ENCODE data around the gene PSMD8.
"Not testable (repeated sequence)": the region's sequence is repeated elsewhere in the genome, so short reads cannot be mapped to it uniquely, and the experiment has no call there.

The PSMD8 gene

GRCh38 chr19:38355728-38356725 is 18.3 kb upstream of the PSMD8 start:
- H3K27ac Mint-ChIP-seq = no peak overlapping the region
- H3K9me3 Mint-ChIP-seq = no peaks in the 10 kb centered on the region
- peaks cover 6% of the 10 kb centered on the region for H3K4me1 Mint-ChIP-seq
- no peaks in the 10 kb centered on the region for H3K36me3 Mint-ChIP-seq
- no peak for ATAC-seq
- H3K4me3 Mint-ChIP-seq = no peak overlapping the region
- DNase-seq (ENCODE audit: low spot score in 2 of 2) = no peak

GRCh38 chr19:38358071-38358470 is 16.3 kb upstream of the PSMD8 start:
- H3K9me3 Mint-ChIP-seq = no peaks in the 10 kb centered on the region
- no peak overlapping the region for H3K4me3 Mint-ChIP-seq
- no peak for ATAC-seq
- H3K27ac Mint-ChIP-seq = no peak overlapping the region
- H3K4me1 Mint-ChIP-seq = peaks cover 20% of the 10 kb centered on the region
- H3K36me3 Mint-ChIP-seq = peaks cover 4% of the 10 kb centered on the region
- no peak for DNase-seq (ENCODE audit: low spot score in 2 of 2)

GRCh38 chr19:38359242-38360021 is 14.9 kb upstream of the PSMD8 start:
- H3K27ac Mint-ChIP-seq = no peak overlapping the region
- H3K9me3 Mint-ChIP-seq = no peaks in the 10 kb centered on the region
- peaks cover 20% of the 10 kb centered on the region for H3K4me1 Mint-ChIP-seq
- ATAC-seq (no peak), DNase-seq (ENCODE audit: low spot score in 2 of 2) (no peak)
- H3K4me3 Mint-ChIP-seq = peak overlapping the region; percentile 78
- peaks cover 4% of the 10 kb centered on the region for H3K36me3 Mint-ChIP-seq

- Mint-ChIP-seq H3K4me1 (peaks cover 20% of the 10 kb centered on the region), H3K36me3 (peaks cover 4% of the 10 kb centered on the region), H3K27ac (no peak overlapping the region), H3K4me3 (peak overlapping the region; percentile 78), H3K9me3 (no peaks in the 10 kb centered on the region)
- ATAC-seq (no peak), DNase-seq (ENCODE audit: low spot score in 2 of 2) (no peak)
Measured at GRCh38 chr19:38360351-38360750, 14.0 kb upstream of the PSMD8 start.

- H3K36me3 Mint-ChIP-seq = peaks cover 4% of the 10 kb centered on the region
- ATAC-seq (no peak), DNase-seq (ENCODE audit: low spot score in 2 of 2) (no peak)
- H3K4me1 Mint-ChIP-seq = peaks cover 20% of the 10 kb centered on the region
- H3K4me3 Mint-ChIP-seq = peak overlapping the region; percentile 78
- no peak overlapping the region for H3K27ac Mint-ChIP-seq
- no peaks in the 10 kb centered on the region for H3K9me3 Mint-ChIP-seq
Measured at GRCh38 chr19:38360839-38361631, 13.3 kb upstream of the PSMD8 start.

GRCh38 chr19:38361633-38362075 is 12.7 kb upstream of the PSMD8 start:
- Mint-ChIP-seq H3K36me3 (peaks cover 4% of the 10 kb centered on the region), H3K4me3 (peak overlapping the region; percentile 78), H3K27ac (no peak overlapping the region), H3K9me3 (no peaks in the 10 kb centered on the region), H3K4me1 (peaks cover 20% of the 10 kb centered on the region)
- ATAC-seq (peak; percentile 80), DNase-seq (ENCODE audit: low spot score in 2 of 2) (peak; percentile 54 to 87)

GRCh38 chr19:38362076-38362945 is 12.1 kb upstream of the PSMD8 start:
- Mint-ChIP-seq H3K9me3 (no peaks in the 10 kb centered on the region), H3K4me3 (peak overlapping the region; percentile 78), H3K36me3 (peaks cover 4% of the 10 kb centered on the region), H3K27ac (no peak overlapping the region), H3K4me1 (peaks cover 20% of the 10 kb centered on the region)
- peak; percentile 61 to 90 for DNase-seq (ENCODE audit: low spot score in 2 of 2)
- ATAC-seq = peak; percentile 78

GRCh38 chr19:38362946-38363688 is 11.3 kb upstream of the PSMD8 start:
- not testable (repeated sequence) for H3K9me3 Mint-ChIP-seq; H3K36me3 Mint-ChIP-seq; DNase-seq (ENCODE audit: low spot score in 2 of 2); H3K27ac Mint-ChIP-seq; ATAC-seq
- H3K4me1 Mint-ChIP-seq = peaks cover 20% of the 10 kb centered on the region
- H3K4me3 Mint-ChIP-seq = peak overlapping the region; percentile 78

GRCh38 chr19:38367041-38367440 is 7.3 kb upstream of the PSMD8 start:
- DNase-seq (ENCODE audit: low spot score in 2 of 2) (no peak), ATAC-seq (no peak)
- Mint-ChIP-seq H3K4me1 (peaks cover 6% of the 10 kb centered on the region), H3K4me3 (no peak overlapping the region), H3K36me3 (no peaks in the 10 kb centered on the region), H3K9me3 (no peaks in the 10 kb centered on the region), H3K27ac (no peak overlapping the region)

- Mint-ChIP-seq H3K4me3 (no peak overlapping the region), H3K36me3 (peaks cover 7% of the 10 kb centered on the region), H3K27ac (no peak overlapping the region), H3K4me1 (peaks cover 7% of the 10 kb centered on the region), H3K9me3 (no peaks in the 10 kb centered on the region)
- DNase-seq (ENCODE audit: low spot score in 2 of 2) = no peak
- ATAC-seq = no peak
Measured at GRCh38 chr19:38369584-38369983, 4.8 kb upstream of the PSMD8 start.

GRCh38 chr19:38370299-38370698 is 4.1 kb upstream of the PSMD8 start:
- Mint-ChIP-seq H3K4me1 (peaks cover 14% of the 10 kb centered on the region), H3K27ac (no peak overlapping the region), H3K9me3 (no peaks in the 10 kb centered on the region), H3K36me3 (peaks cover 14% of the 10 kb centered on the region), H3K4me3 (no peak overlapping the region)
- ATAC-seq (no peak), DNase-seq (ENCODE audit: low spot score in 2 of 2) (no peak)

GRCh38 chr19:38371081-38371480 is 3.3 kb upstream of the PSMD8 start:
- H3K27ac Mint-ChIP-seq = no peak overlapping the region

GRCh38 chr19:38373907-38374331 is 452 bp upstream of the PSMD8 start:
- Mint-ChIP-seq H3K36me3 (peaks cover 50% of the 10 kb centered on the region), H3K27ac (peak overlapping the region; percentile 100), H3K4me1 (peaks cover 31% of the 10 kb centered on the region), H3K4me3 (peak overlapping the region; percentile 100), H3K9me3 (no peaks in the 10 kb centered on the region)
- no peak for ATAC-seq
- DNase-seq (ENCODE audit: low spot score in 2 of 2) = no peak

More at GRCh38 chr19:38371081-38371480, 3.3 kb upstream of the PSMD8 start:
- no peak for ATAC-seq
- DNase-seq (ENCODE audit: low spot score in 2 of 2) = no peak
- no peaks in the 10 kb centered on the region for H3K9me3 Mint-ChIP-seq
- H3K4me3 Mint-ChIP-seq = no peak overlapping the region
- peaks cover 22% of the 10 kb centered on the region for H3K4me1 Mint-ChIP-seq
- H3K36me3 Mint-ChIP-seq = peaks cover 22% of the 10 kb centered on the region
